K562 (cell line): ENCODE data around the gene MPIG6B. TPM values are rescaled to one million over a fixed set of nuclear protein-coding genes. Genes with fewer than 3 reads are reported as not detected.

ENCODE experiments used
- CTBP1 ChIP-seq: fragments of 450-650 bp; IDR thresholded peaks from 2 replicates; pipeline ENCODE4 v1.6.1; 2016; ENCODE audit warnings: borderline replicate concordance
- EZH2 ChIP-seq: IDR thresholded peaks from 2 replicates; pipeline ENCODE4 v1.6.1; 2012; ENCODE audit warnings: low read depth, mild to moderate bottlenecking, inconsistent platforms, low read length, borderline replicate concordance
- HEY1 ChIP-seq: fragments of 250-450 bp; sonication (Bioruptor Pico); IDR thresholded peaks from 2 replicates; pipeline ENCODE4 v1.5.0; 2020; ENCODE audit warnings: mild to moderate bottlenecking, moderate library complexity, borderline replicate concordance
- NKRF ChIP-seq: fragments of 450-650 bp; IDR thresholded peaks from 2 replicates; pipeline ENCODE4 v1.6.1; 2016; ENCODE audit warnings: borderline replicate concordance
- NR2F6 ChIP-seq: fragments of 450-650 bp; formaldehyde crosslinking; IDR thresholded peaks from 2 replicates; pipeline ENCODE4 v1.4.0; 2020; ENCODE audit warnings: mild to moderate bottlenecking
- NR4A1 ChIP-seq, 2 experiments: fragments of 250-450 bp in 1 of 2; fragments of 450-650 bp in 1 of 2; sonication (Bioruptor Pico) in 1 of 2; IDR thresholded peaks; 2 replicates each; pipeline versions ENCODE4 v1.4.0 to v1.6.1; 2016 to 2020; ENCODE audit warnings: mild to moderate bottlenecking in 2 of 2, missing compliant biosample characterization in 1 of 2, missing genetic modification characterization in 1 of 2, moderate library complexity in 1 of 2
- OTX1 ChIP-seq: fragments of 450-650 bp; formaldehyde crosslinking; IDR thresholded peaks from 2 replicates; pipeline ENCODE4 v1.4.0; 2022; ENCODE audit warnings: mild to moderate bottlenecking
- PBX2 ChIP-seq, 2 experiments: IDR thresholded peaks in 1 of 2; conservative IDR thresholded peaks in 1 of 2; 2 replicates each; pipeline ENCODE4 v1.6.1; 2016; ENCODE audit warnings: low read depth in 2 of 2, mild to moderate bottlenecking in 1 of 2, missing compliant biosample characterization in 1 of 2, missing genetic modification characterization in 1 of 2, moderate library complexity in 1 of 2
- POU5F1 ChIP-seq: fragments of 150-350 bp; IDR thresholded peaks from 2 replicates; pipeline ENCODE4 v1.6.1; 2014; ENCODE audit warnings: borderline replicate concordance, low read length, low read depth, mild to moderate bottlenecking; ENCODE audit not compliant: partially characterized antibody
- RBBP5 ChIP-seq: fragments of 200-600 bp; sonication (generic); IDR thresholded peaks from 2 replicates; pipeline ENCODE4 v1.6.1; 2012; ENCODE audit warnings: borderline replicate concordance, mild to moderate bottlenecking, low read length, control low read depth, inconsistent platforms; ENCODE audit not compliant: insufficient read depth, poor library complexity, severe bottlenecking
- RHOXF2B ChIP-seq: fragments of 250-450 bp; sonication (Bioruptor Pico); conservative IDR thresholded peaks from 2 replicates; pipeline ENCODE4 v1.5.1; 2021
- ZFP1 ChIP-seq: fragments of 450-650 bp; formaldehyde crosslinking; IDR thresholded peaks from 2 replicates; pipeline ENCODE4 v1.4.0; 2020; ENCODE audit warnings: mild to moderate bottlenecking, mixed read lengths
- ZFP30 ChIP-seq: fragments of 250-450 bp; sonication (Bioruptor Pico); IDR thresholded peaks from 2 replicates; pipeline ENCODE4 v1.8.0; 2022; ENCODE audit warnings: moderate library complexity, mild to moderate bottlenecking, inconsistent platforms, borderline replicate concordance
- ZNF277 ChIP-seq: fragments of 250-450 bp; sonication (Bioruptor Pico); IDR thresholded peaks from 2 replicates; pipeline ENCODE4 v1.8.0; 2022; ENCODE audit warnings: inconsistent platforms, mild to moderate bottlenecking, moderate library complexity, borderline replicate concordance
- polyA plus RNA-seq, 8 experiments: library from polyadenylated mRNA; depleted of rRNA in 4 of 8; stranded (reverse) in 5 of 8; unstranded in 3 of 8; fragments of >200 nt; fragmentation: Nextera tagmentation in 2 of 8; fragmentation: Illumina TruSeq in 1 of 8; extraction: Ambion mirVana in 2 of 8; extraction: Trizol in 1 of 8; gene quantifications; 2 replicates each; pipeline versions ENCODE4 v1.2.1 to v1.2.3, GENCODE V29; 2011 to 2014; ENCODE audit warnings: inconsistent platforms in 1 of 8, missing spikeins in 1 of 8
- total RNA-seq, 7 experiments: library from RNA; depleted of rRNA in 6 of 7; stranded (reverse); fragments of >200 nt in 6 of 7; fragmentation: Illumina TruSeq in 2 of 7; extraction: Trizol in 2 of 7; gene quantifications; 2 replicates each; pipeline versions ENCODE4 v1.2.1 to v1.2.3, GENCODE V29; 2011 to 2021; ENCODE audit warnings: low replicate concordance in 1 of 7
- TF ChIP-seq, protein P1 (sequence below), 2 experiments: fragments of 200-800 bp in 1 of 2; sonication (Bioruptor generic) in 1 of 2; sonication (generic) in 1 of 2; formaldehyde crosslinking in 1 of 2; IDR thresholded peaks in 1 of 2; conservative IDR thresholded peaks in 1 of 2; 2 replicates each; pipeline versions ENCODE4 v1.5.0 to v1.6.1; 2016 to 2020; ENCODE audit warnings: missing compliant biosample characterization in 1 of 2, missing genetic modification characterization in 1 of 2, missing genetic modification reagents in 1 of 2

The MPIG6B gene
- total and polyA plus RNA-seq, 9 of the 15 experiments (the other 6 are each of a cell fraction or from before 2014, with no cell fraction given), result 0.11 to 1.2 (median 0.28) TPM; not detected in 1

DNA sequence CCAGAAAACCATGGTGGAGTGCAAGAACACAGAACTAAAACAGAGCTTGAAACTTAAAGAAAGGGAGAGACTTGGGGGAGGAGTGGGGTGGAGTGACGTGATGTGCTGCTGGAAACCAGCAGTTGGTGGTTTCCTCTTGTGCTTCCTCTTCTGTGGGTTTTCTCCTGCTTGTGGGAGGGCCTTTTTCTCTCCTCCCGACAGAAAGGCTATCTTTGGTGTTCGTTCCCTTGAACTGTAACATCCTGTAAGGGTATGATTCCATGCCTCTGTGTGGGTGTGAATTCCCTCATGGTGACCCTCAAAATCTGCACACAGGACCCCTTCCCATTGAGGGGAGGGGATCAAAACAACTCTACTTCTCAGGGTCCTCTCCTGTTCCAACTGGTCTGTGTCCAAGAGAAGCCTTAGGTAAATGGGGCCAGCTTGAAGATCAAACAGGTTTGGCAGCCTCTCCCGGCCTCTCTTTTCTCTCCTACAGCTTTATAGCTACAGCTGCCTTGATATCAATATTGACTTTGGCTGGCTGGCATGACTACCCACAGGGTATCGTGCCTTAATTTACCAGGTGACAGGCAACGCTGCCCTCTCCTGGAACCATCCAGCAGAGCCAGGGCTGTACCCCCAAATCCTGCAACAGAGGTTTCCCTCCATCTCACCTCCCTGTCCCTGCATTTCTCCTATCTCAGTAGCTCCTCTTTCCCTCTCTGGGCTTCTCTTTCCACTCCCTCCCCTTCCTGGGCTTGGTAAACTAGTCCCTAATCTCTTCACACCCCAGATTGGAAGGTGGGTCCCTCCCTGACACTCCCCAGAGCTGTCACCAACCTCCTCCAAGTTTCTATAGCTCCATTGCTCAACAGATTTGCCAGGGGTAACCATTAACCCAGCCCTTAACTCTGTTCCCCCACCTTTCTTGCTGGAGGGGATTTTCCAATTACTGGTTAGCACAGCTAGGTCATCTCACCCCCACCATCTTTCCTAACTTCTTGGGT, 15.1 kb downstream of the MPIG6B start (continued):
- TF ChIP-seq ZFP30 (CRISPR knock-in tag) (peak; percentile 64; the same call in 1 of the 2 replicates), CTBP1 (no peak), POU5F1 (peak; percentile 29), NR4A1 (CRISPR knock-in tag; IDR thresholded peaks at IDR 0.05) (0 out of 2 replicates have a peak, but pooled peaks have one; percentile 17), NR4A1 (tag; IDR thresholded peaks at IDR 0.05) (peak; percentile 74; the same call in 1 of the 2 replicates), ZFP1 (0 out of 2 replicates have a peak, but pooled peaks have one; percentile 50), NR2F6 (CRISPR knock-in tag) (peak; percentile 19; the same call in 1 of the 2 replicates), RHOXF2B (CRISPR knock-in tag) (0 out of 2 replicates have a peak, but pooled peaks have one; percentile 7), HEY1 (CRISPR knock-in tag) (no peak), OTX1 (CRISPR knock-in tag) (peak; percentile 88), ZNF277 (CRISPR knock-in tag) (no peak), NKRF (peak; percentile 59; the same call in 1 of the 2 replicates), PBX2 (CRISPR knock-in tag; IDR thresholded peaks at IDR 0.05; ENCODE audit: low read depth) (no peak), PBX2 (tag; conservative IDR thresholded peaks at IDR 0.05; ENCODE audit: low read depth) (peak; percentile 52), RBBP5 (peak; percentile 77), EZH2 (no peak; the same call in 1 of the 2 replicates)
- TF ChIP-seq, protein P1, sequence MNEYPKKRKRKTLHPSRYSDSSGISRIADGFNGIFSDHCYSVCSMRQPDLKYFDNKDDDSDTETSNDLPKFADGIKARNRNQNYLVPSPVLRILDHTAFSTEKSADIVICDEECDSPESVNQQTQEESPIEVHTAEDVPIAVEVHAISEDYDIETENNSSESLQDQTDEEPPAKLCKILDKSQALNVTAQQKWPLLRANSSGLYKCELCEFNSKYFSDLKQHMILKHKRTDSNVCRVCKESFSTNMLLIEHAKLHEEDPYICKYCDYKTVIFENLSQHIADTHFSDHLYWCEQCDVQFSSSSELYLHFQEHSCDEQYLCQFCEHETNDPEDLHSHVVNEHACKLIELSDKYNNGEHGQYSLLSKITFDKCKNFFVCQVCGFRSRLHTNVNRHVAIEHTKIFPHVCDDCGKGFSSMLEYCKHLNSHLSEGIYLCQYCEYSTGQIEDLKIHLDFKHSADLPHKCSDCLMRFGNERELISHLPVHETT (CRISPR knock-in tag; conservative IDR thresholded peaks at IDR 0.05 in 1 of 2, IDR thresholded peaks at IDR 0.05 in 1 of 2), result no peak
